Stimulated activated CD8-positive, alpha-beta memory T cell treated with anti-CD3 and anti-CD28 coated beads, Interleukin-7, amount 100 ng/mL, for 24 hours (primary cell): ENCODE data around the gene NOC2L.

ENCODE experiments used
- DNase-seq: peaks from one replicate; pipeline ENCODE4 v3.0.0-alpha.2; 2020; ENCODE audit warnings: low read depth

The NOC2L gene

GRCh38 chr1:929712-930632 is 29.1 kb downstream of the NOC2L start:
- no peak for DNase-seq

- DNase-seq, result no peak
Measured at GRCh38 chr1:928825-929661, 30.0 kb downstream of the NOC2L start.

GRCh38 chr1:927748-928147 is 31.3 kb downstream of the NOC2L start:
- no peak for DNase-seq

GRCh38 chr1:927234-927633 is 31.8 kb downstream of the NOC2L start:
- DNase-seq, result no peak

- DNase-seq, result no peak
Measured at GRCh38 chr1:925561-926421, 33.3 kb downstream of the NOC2L start.

- DNase-seq, result no peak
Measured at GRCh38 chr1:924656-925560, 34.1 kb downstream of the NOC2L start.

GRCh38 chr1:923991-924655 is 34.9 kb downstream of the NOC2L start:
- no peak for DNase-seq

- DNase-seq, result peak; percentile 21
Measured at GRCh38 chr1:923131-923990, 35.7 kb downstream of the NOC2L start, which contains the start of gene SAMD11. TSS of gene SAMD11 (plus strand) at chr1:923923. CDS start at chr1:924432, 509 bp downstream.

- DNase-seq, result no peak
Measured at GRCh38 chr1:921011-921837, 37.8 kb downstream of the NOC2L start.

GRCh38 chr1:920521-920920 is 38.5 kb downstream of the NOC2L start:
- no peak for DNase-seq

- DNase-seq, result no peak
Measured at GRCh38 chr1:920010-920409, 39.0 kb downstream of the NOC2L start.

GRCh38 chr1:919271-919872 is 39.7 kb downstream of the NOC2L start:
- DNase-seq, result no peak

- no peak for DNase-seq
Measured at GRCh38 chr1:918843-919242, 40.2 kb downstream of the NOC2L start.

- DNase-seq, result no peak
Measured at GRCh38 chr1:918353-918752, 40.7 kb downstream of the NOC2L start.

- DNase-seq, result no peak
Measured at GRCh38 chr1:917466-918091, 41.5 kb downstream of the NOC2L start.

- no peak for DNase-seq
Measured at GRCh38 chr1:917076-917459, 42.0 kb downstream of the NOC2L start.
